Osteocyte (in vitro differentiated cells): ENCODE data around the gene ORM1. TPM values are rescaled to one million over a fixed set of nuclear protein-coding genes. Genes with fewer than 3 reads are reported as not detected.
A peak's percentile ranks its signal among the peaks of the same experiment; 100 is the strongest.

ENCODE experiments used
- DNase-seq: peaks from one replicate; pipeline ENCODE4 v3.0.0; 2021; ENCODE audit warnings: mixed read lengths; ENCODE audit not compliant: unreplicated experiment; ENCODE audit errors: extremely low spot score
- H3K27ac Mint-ChIP-seq: one replicate; pipeline ENCODE4 v1.8.0; 2021; ENCODE audit warnings: mild to moderate bottlenecking, mixed read lengths; ENCODE audit not compliant: unreplicated experiment
- H3K27me3 Mint-ChIP-seq: one replicate; pipeline ENCODE4 v1.8.0; 2021; ENCODE audit warnings: mixed read lengths; ENCODE audit not compliant: unreplicated experiment
- H3K36me3 Mint-ChIP-seq: one replicate; pipeline ENCODE4 v1.8.0; 2021; ENCODE audit warnings: mixed read lengths; ENCODE audit not compliant: unreplicated experiment
- H3K4me1 Mint-ChIP-seq: one replicate; pipeline ENCODE4 v1.8.0; 2021; ENCODE audit warnings: mixed read lengths; ENCODE audit not compliant: unreplicated experiment
- H3K4me3 Mint-ChIP-seq: one replicate; pipeline ENCODE4 v1.8.0; 2021; ENCODE audit warnings: mild to moderate bottlenecking, moderate library complexity, mixed read lengths; ENCODE audit not compliant: unreplicated experiment
- H3K9me3 Mint-ChIP-seq: one replicate; pipeline ENCODE4 v1.8.0; 2021; ENCODE audit warnings: mixed read lengths; ENCODE audit not compliant: unreplicated experiment
- CTCF ChIP-seq: fragments of 200-600 bp; sonication (generic); IDR thresholded peaks from 2 replicates; pipeline ENCODE4 v1.5.0; 2021; ENCODE audit warnings: antibody characterized with exemption, mild to moderate bottlenecking, moderate library complexity
- total RNA-seq: library from RNA; stranded (reverse); gene quantifications from 2 replicates; pipeline ENCODE4 v1.2.1, GENCODE V29; 2021

The ORM1 gene
- total RNA-seq, 1 donor from 2014 or later, result not detected

- Mint-ChIP-seq H3K27ac (peak overlapping the region; percentile 90), H3K27me3 (no peaks in the 10 kb centered on the region), H3K4me3 (no peak overlapping the region), H3K4me1 (peaks cover 22% of the 10 kb centered on the region), H3K36me3 (peaks cover 42% of the 10 kb centered on the region), H3K9me3 (no peaks in the 10 kb centered on the region)
- no peak for TF ChIP-seq CTCF
- DNase-seq, result no peak
Observed at GRCh38 chr9:114367772-114368569, 45.1 kb downstream of the ORM1 start.

GRCh38 chr9:114369216-114370130, 46.6 kb downstream of the ORM1 start:
- no peak for TF ChIP-seq CTCF
- Mint-ChIP-seq H3K9me3 (no peaks in the 10 kb centered on the region), H3K27me3 (no peaks in the 10 kb centered on the region), H3K4me3 (no peak overlapping the region), H3K4me1 (peaks cover 22% of the 10 kb centered on the region), H3K27ac (no peak overlapping the region), H3K36me3 (peaks cover 31% of the 10 kb centered on the region)
- no peak for DNase-seq

GRCh38 chr9:114370251-114370967, 47.5 kb downstream of the ORM1 start:
- Mint-ChIP-seq H3K4me3 (no peak overlapping the region), H3K36me3 (peaks cover 26% of the 10 kb centered on the region), H3K4me1 (peaks cover 22% of the 10 kb centered on the region), H3K27me3 (no peaks in the 10 kb centered on the region), H3K27ac (no peak overlapping the region), H3K9me3 (no peaks in the 10 kb centered on the region)
- TF ChIP-seq CTCF, result no peak
- no peak for DNase-seq

- no peak for TF ChIP-seq CTCF
- H3K4me1 Mint-ChIP-seq, result peaks cover 19% of the 10 kb centered on the region
- H3K27me3 Mint-ChIP-seq, result no peaks in the 10 kb centered on the region
- H3K9me3 Mint-ChIP-seq, result no peaks in the 10 kb centered on the region
- DNase-seq, result no peak
- peaks cover 26% of the 10 kb centered on the region for H3K36me3 Mint-ChIP-seq
- no peak overlapping the region for H3K4me3 Mint-ChIP-seq
- no peak overlapping the region for H3K27ac Mint-ChIP-seq
Observed at GRCh38 chr9:114370968-114371320, 48.0 kb downstream of the ORM1 start.
